ENCODE results near the gene CDYL.

The CDYL gene

DNA sequence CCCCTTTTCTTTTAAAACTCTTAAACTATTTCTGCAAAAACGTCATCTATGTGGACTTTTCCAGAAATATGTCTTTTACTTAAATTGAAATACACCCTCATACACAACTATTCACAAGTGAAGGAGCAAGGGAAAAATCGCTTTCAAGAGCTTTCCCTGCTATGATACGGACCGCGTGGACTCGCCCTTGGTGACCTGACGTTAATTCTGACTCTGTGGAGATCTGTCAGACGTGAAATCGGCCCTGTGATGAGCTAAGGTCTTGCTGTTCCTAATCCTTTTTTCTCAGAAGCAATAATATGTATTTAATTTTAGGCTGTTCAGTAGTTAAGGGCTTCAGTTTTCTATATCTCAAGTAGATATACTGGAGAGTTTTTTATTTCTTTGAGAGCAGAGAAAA, 114.0 kb downstream of the CDYL start:
- peaks cover 10% of the 10 kb centered on the region; the same call in 1 of the 2 replicates for H3K36me3 ChIP-seq (ENCODE audit: low read depth)
- no peaks in the 10 kb centered on the region for H3K9me3 ChIP-seq (ENCODE audit: severe bottlenecking)
- DNase-seq (ENCODE audit: low spot score) (no peak), ATAC-seq (ENCODE audit: low read depth) (no peak)
- H3K27me3 ChIP-seq (ENCODE audit: insufficient read depth, poor library complexity, severe bottlenecking): no peaks in the 10 kb centered on the region
- H3K27ac ChIP-seq (ENCODE audit: poor library complexity, severe bottlenecking): no peak overlapping the region
- H3K4me3 ChIP-seq (ENCODE audit: severe bottlenecking): no peak overlapping the region
- no peaks in the 10 kb centered on the region for H3K4me1 ChIP-seq (ENCODE audit: insufficient read depth, poor library complexity, severe bottlenecking)
- TF ChIP-seq, protein P1, sequence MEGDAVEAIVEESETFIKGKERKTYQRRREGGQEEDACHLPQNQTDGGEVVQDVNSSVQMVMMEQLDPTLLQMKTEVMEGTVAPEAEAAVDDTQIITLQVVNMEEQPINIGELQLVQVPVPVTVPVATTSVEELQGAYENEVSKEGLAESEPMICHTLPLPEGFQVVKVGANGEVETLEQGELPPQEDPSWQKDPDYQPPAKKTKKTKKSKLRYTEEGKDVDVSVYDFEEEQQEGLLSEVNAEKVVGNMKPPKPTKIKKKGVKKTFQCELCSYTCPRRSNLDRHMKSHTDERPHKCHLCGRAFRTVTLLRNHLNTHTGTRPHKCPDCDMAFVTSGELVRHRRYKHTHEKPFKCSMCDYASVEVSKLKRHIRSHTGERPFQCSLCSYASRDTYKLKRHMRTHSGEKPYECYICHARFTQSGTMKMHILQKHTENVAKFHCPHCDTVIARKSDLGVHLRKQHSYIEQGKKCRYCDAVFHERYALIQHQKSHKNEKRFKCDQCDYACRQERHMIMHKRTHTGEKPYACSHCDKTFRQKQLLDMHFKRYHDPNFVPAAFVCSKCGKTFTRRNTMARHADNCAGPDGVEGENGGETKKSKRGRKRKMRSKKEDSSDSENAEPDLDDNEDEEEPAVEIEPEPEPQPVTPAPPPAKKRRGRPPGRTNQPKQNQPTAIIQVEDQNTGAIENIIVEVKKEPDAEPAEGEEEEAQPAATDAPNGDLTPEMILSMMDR (IDR thresholded peaks at IDR 0.05; ENCODE audit: poor library complexity, severe bottlenecking): no peak

DNA sequence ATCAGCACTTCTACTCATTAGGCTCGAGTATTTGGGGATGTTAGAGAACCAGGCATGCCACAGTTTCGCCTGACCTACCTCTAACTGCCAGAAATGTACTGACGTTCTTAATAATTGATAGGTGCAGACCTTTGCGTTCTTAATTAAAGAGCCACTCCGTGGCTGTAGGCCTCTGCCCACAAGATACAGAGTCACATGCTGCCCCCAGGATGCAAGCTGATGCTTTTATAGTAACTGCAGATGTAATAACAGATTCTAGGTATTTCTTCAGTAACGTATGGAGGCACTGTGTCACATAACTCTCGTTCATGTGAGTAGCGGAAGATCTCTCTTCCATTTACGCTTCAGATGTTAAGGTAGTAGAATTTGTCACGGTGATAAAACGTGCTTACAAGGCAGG, 114.4 kb downstream of the CDYL start:
- Histone ChIP-seq H3K27me3 (ENCODE audit: insufficient read depth, poor library complexity, severe bottlenecking) (no peaks in the 10 kb centered on the region), H3K9me3 (ENCODE audit: severe bottlenecking) (no peaks in the 10 kb centered on the region), H3K27ac (ENCODE audit: poor library complexity, severe bottlenecking) (no peak overlapping the region), H3K36me3 (ENCODE audit: low read depth) (peaks cover 13% of the 10 kb centered on the region), H3K4me3 (ENCODE audit: severe bottlenecking) (no peak overlapping the region), H3K4me1 (ENCODE audit: insufficient read depth, poor library complexity, severe bottlenecking) (no peaks in the 10 kb centered on the region)
- TF ChIP-seq, protein P1 (IDR thresholded peaks at IDR 0.05; ENCODE audit: poor library complexity, severe bottlenecking): no peak
- ATAC-seq (ENCODE audit: low read depth) (no peak), DNase-seq (ENCODE audit: low spot score) (no peak)

DNA sequence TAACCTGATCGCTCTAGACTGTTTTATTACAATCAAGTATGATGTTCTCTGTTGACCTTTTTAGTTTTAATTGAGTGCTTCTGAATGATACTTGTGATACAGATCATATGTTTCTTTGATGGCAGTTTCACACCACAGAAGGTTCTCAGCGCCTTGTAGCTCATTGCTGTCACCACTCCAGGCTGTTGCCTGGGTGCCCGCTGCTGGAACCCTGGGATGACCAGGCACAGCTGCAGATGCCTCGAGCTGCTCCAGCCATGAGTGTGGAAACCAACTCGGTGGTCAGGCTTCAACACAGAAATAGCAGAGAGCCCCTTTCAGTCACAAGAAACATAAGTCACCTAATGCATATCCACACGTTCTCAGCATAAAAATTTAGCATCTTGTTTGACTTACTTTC, 114.9 kb downstream of the CDYL start:
- Histone ChIP-seq H3K4me1 (ENCODE audit: insufficient read depth, poor library complexity, severe bottlenecking) (no peaks in the 10 kb centered on the region), H3K27ac (ENCODE audit: poor library complexity, severe bottlenecking) (no peak overlapping the region), H3K36me3 (ENCODE audit: low read depth) (peaks cover 17% of the 10 kb centered on the region), H3K4me3 (ENCODE audit: severe bottlenecking) (no peak overlapping the region), H3K27me3 (ENCODE audit: insufficient read depth, poor library complexity, severe bottlenecking) (no peaks in the 10 kb centered on the region), H3K9me3 (ENCODE audit: severe bottlenecking) (no peaks in the 10 kb centered on the region)
- DNase-seq (ENCODE audit: low spot score) (no peak), ATAC-seq (ENCODE audit: low read depth) (no peak)
- TF ChIP-seq, protein P1 (IDR thresholded peaks at IDR 0.05; ENCODE audit: poor library complexity, severe bottlenecking): no peak

DNA sequence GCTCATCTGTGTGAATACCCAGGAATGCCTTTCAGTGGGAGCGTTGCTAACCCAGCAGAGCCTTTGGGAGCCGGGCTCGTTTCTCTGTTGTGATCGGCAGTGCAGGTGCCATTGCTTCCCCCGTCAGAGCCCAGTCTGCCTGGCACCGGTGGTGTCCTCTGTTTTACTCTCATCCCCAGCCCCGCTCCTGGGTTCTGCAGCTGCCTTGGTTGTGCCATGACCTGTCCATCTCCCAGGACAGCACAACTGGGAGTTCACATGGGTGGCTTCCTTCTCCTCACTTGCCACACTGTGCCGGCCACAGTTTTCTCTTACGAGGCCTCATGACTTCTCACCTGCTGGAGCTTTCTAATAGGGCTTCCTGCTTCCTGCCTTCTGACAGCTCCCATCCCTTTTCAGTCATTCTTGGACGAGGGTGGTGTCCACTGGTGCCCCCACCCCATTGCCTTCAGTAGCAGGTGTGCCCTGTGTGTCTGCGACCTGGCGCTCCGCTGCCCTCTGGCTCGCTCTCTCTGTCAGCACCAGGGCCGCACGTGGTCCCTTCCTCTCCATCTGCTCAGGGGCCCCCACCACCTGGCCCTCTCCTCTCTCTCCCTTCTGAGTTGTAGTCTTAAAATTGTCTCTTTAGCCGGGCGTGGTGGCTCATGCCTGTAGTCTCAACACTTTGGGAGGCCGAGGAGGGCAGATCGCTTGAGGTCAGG, 116.7 kb downstream of the CDYL start:
- DNase-seq (ENCODE audit: low spot score) (no peak), ATAC-seq (ENCODE audit: low read depth) (no peak)
- no peaks in the 10 kb centered on the region for H3K27me3 ChIP-seq (ENCODE audit: insufficient read depth, poor library complexity, severe bottlenecking)
- H3K9me3 ChIP-seq (ENCODE audit: severe bottlenecking): no peaks in the 10 kb centered on the region
- TF ChIP-seq, protein P1 (IDR thresholded peaks at IDR 0.05; ENCODE audit: poor library complexity, severe bottlenecking): no peak
- no peaks in the 10 kb centered on the region for H3K4me1 ChIP-seq (ENCODE audit: insufficient read depth, poor library complexity, severe bottlenecking)
- H3K36me3 ChIP-seq (ENCODE audit: low read depth): peaks cover 24% of the 10 kb centered on the region
- no peak overlapping the region for H3K27ac ChIP-seq (ENCODE audit: poor library complexity, severe bottlenecking)
- no peak overlapping the region for H3K4me3 ChIP-seq (ENCODE audit: severe bottlenecking)

DNA sequence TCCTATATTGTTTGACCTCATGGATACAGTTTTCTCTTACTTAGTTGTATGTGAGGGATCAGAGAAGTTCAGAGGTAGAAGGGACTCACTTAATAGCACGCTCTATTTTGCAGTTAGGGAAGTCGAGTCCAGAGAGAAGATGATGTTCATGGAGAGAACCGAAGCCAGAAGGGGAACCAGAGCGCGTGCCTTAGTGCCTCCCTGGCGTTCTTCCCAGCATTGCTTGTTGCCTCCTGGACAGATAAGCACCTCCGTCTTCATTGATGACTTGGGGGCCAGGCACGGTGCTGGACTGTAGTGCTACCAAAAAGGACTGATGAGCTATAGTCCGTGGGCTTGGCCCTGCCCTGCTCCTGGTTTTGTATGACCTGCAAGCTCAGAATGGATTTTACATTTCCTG, 117.8 kb downstream of the CDYL start:
- DNase-seq (ENCODE audit: low spot score) (no peak), ATAC-seq (ENCODE audit: low read depth) (no peak)
- no peaks in the 10 kb centered on the region for H3K27me3 ChIP-seq (ENCODE audit: insufficient read depth, poor library complexity, severe bottlenecking)
- no peak overlapping the region for H3K27ac ChIP-seq (ENCODE audit: poor library complexity, severe bottlenecking)
- no peak overlapping the region for H3K4me3 ChIP-seq (ENCODE audit: severe bottlenecking)
- H3K9me3 ChIP-seq (ENCODE audit: severe bottlenecking): no peaks in the 10 kb centered on the region
- TF ChIP-seq, protein P1 (IDR thresholded peaks at IDR 0.05; ENCODE audit: poor library complexity, severe bottlenecking): no peak
- no peaks in the 10 kb centered on the region for H3K4me1 ChIP-seq (ENCODE audit: insufficient read depth, poor library complexity, severe bottlenecking)
- peaks cover 31% of the 10 kb centered on the region for H3K36me3 ChIP-seq (ENCODE audit: low read depth)
